Thyroid gland (tissue), 4 donors: Measurements from ENCODE around the gene CDK11A.
"Not testable (repeated sequence)": the region's sequence is repeated elsewhere in the genome, so short reads cannot be mapped to it uniquely, and the experiment has no call there.

Experiments used
- POLR2A ChIP-seq, 2 donors: fragments of 450-650 bp; IDR thresholded peaks; one replicate each; pipeline ENCODE4 v1.6.1; 2017; ENCODE audit warnings: antibody characterized with exemption in 2 of 2, mild to moderate bottlenecking in 2 of 2, moderate library complexity in 1 of 2
- TF ChIP-seq, protein P1 (sequence below), 6 experiments: fragments of 200-600 bp in 3 of 6; fragments of 450-650 bp in 3 of 6; sonication (generic) in 3 of 6; IDR thresholded peaks; one replicate each; pipeline ENCODE4 v1.5.1; 2016 to 2019; ENCODE audit warnings: antibody characterized with exemption in 6 of 6, mild to moderate bottlenecking in 2 of 6, inconsistent platforms in 1 of 6, moderate library complexity in 1 of 6

GRCh38 chr1:1707241-1707640 is 16.9 kb downstream of the CDK11A start:
- TF ChIP-seq, protein P1, sequence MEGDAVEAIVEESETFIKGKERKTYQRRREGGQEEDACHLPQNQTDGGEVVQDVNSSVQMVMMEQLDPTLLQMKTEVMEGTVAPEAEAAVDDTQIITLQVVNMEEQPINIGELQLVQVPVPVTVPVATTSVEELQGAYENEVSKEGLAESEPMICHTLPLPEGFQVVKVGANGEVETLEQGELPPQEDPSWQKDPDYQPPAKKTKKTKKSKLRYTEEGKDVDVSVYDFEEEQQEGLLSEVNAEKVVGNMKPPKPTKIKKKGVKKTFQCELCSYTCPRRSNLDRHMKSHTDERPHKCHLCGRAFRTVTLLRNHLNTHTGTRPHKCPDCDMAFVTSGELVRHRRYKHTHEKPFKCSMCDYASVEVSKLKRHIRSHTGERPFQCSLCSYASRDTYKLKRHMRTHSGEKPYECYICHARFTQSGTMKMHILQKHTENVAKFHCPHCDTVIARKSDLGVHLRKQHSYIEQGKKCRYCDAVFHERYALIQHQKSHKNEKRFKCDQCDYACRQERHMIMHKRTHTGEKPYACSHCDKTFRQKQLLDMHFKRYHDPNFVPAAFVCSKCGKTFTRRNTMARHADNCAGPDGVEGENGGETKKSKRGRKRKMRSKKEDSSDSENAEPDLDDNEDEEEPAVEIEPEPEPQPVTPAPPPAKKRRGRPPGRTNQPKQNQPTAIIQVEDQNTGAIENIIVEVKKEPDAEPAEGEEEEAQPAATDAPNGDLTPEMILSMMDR (IDR thresholded peaks at IDR 0.05): not testable (repeated sequence)
- TF ChIP-seq POLR2A (IDR thresholded peaks at IDR 0.05): not testable (repeated sequence)
